Loucy (cell line): ENCODE measurements around the gene TGFBI.

Source experiments
- H2AFZ ChIP-seq: fragments of 200-600 bp; sonication (generic); 2 replicates; pipeline ENCODE4 v1.6.0; 2016; ENCODE audit warnings: antibody characterized with exemption, mild to moderate bottlenecking, low read length, moderate library complexity
- H3F3A ChIP-seq: fragments of 200-600 bp; 2 replicates; pipeline ENCODE4 v1.6.0; 2016; ENCODE audit warnings: antibody characterized with exemption, low read depth, mild to moderate bottlenecking
- H3K27me3 ChIP-seq: fragments of 200-600 bp; sonication (generic); 2 replicates; pipeline ENCODE4 v1.6.1; 2014; ENCODE audit warnings: low read length, mild to moderate bottlenecking; ENCODE audit not compliant: insufficient read depth, poor library complexity, severe bottlenecking
- H3K36me3 ChIP-seq: fragments of 200-600 bp; sonication (generic); 2 replicates; pipeline ENCODE4 v1.6.1; 2016; ENCODE audit warnings: low read length; ENCODE audit not compliant: insufficient read depth
- H3K4me1 ChIP-seq: fragments of 200-600 bp; sonication (generic); 2 replicates; pipeline ENCODE4 v1.5.1; 2014; ENCODE audit warnings: low read length, mild to moderate bottlenecking; ENCODE audit not compliant: insufficient read depth, poor library complexity, severe bottlenecking
- H3K4me2 ChIP-seq: fragments of 200-600 bp; sonication (generic); 2 replicates; pipeline ENCODE4 v1.6.0; 2014; ENCODE audit warnings: antibody characterized with exemption, low read length, low read depth, mild to moderate bottlenecking; ENCODE audit not compliant: poor library complexity, severe bottlenecking
- H3K4me3 ChIP-seq: fragments of 200-600 bp; sonication (generic); 2 replicates; pipeline ENCODE4 v1.5.1; 2014; ENCODE audit warnings: low read length, mild to moderate bottlenecking, mixed read lengths; ENCODE audit not compliant: poor library complexity, severe bottlenecking
- H3K79me2 ChIP-seq: fragments of 200-600 bp; sonication (generic); 2 replicates; pipeline ENCODE4 v1.6.1; 2014; ENCODE audit warnings: low read length; ENCODE audit not compliant: insufficient read depth
- H3K9ac ChIP-seq: fragments of 200-600 bp; sonication (generic); 2 replicates; pipeline ENCODE4 v1.6.0; 2014; ENCODE audit warnings: mild to moderate bottlenecking, low read depth, low read length, moderate library complexity; ENCODE audit not compliant: poor library complexity, severe bottlenecking
- H3K9me2 ChIP-seq: fragments of 200-600 bp; sonication (generic); replicated peaks from 2 replicates; pipeline ENCODE4 v1.6.1; 2016; ENCODE audit warnings: low read depth, low read length, mixed read lengths
- H3K9me3 ChIP-seq: fragments of 200-600 bp; sonication (generic); 2 replicates; pipeline ENCODE4 v1.6.1; 2014; ENCODE audit warnings: mild to moderate bottlenecking, antibody characterized with exemption, low read length, low read depth; ENCODE audit not compliant: insufficient read depth
- H4K20me1 ChIP-seq: fragments of 200-600 bp; sonication (generic); 2 replicates; pipeline ENCODE4 v1.6.0; 2014; ENCODE audit warnings: antibody characterized with exemption, low read length, mild to moderate bottlenecking; ENCODE audit not compliant: insufficient read depth, poor library complexity, severe bottlenecking
- EZH2phosphoT487 ChIP-seq: fragments of 200-600 bp; IDR thresholded peaks from 2 replicates; pipeline ENCODE4 v1.6.1; 2018; ENCODE audit warnings: antibody characterized with exemption, mild to moderate bottlenecking, moderate library complexity, borderline replicate concordance
- TF ChIP-seq, protein P1 (sequence below): fragments of 200-600 bp; sonication (generic); conservative IDR thresholded peaks from 2 replicates; pipeline ENCODE4 v1.5.1; 2014; ENCODE audit warnings: mild to moderate bottlenecking, antibody characterized with exemption, low read length

TGFBI gene

DNA sequence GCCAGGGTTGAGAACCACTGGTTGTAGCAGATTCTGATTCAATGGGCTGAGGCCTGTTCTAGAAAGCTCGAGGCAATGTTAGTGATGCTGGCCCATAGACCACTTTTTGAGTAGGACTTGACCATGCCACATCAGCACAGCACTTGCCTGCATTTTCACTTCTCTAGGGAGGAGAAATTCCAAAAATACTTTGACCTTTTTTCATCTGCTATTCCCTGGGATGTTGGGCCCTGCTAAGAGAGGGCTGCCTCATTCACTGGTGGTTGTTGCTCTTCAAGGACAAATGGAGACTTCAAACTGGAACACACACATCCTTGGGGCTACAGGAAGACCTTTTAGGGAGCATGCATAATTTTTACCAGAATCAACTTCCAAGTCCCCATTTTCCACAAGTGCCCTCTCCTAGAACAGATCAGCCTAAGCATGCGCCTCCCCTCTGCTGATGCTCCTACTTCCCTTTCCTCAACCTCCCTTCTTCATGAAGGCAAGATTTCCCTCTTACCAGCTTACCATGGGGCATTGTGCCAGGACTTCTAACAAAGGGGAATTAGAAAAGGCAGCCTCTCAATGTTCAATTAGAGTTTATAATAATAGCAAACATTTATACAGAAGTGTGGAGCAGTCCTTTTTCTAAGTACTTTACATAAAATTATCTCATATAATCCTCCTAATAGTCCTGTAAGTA is 12.7 kb upstream of the TGFBI start:
- Histone ChIP-seq H3K4me1 (peaks cover 10% of the 10 kb centered on the region), H3F3A (no peaks in the 10 kb centered on the region)
- TF ChIP-seq EZH2phosphoT487 = no peak
- TF ChIP-seq, protein P1, sequence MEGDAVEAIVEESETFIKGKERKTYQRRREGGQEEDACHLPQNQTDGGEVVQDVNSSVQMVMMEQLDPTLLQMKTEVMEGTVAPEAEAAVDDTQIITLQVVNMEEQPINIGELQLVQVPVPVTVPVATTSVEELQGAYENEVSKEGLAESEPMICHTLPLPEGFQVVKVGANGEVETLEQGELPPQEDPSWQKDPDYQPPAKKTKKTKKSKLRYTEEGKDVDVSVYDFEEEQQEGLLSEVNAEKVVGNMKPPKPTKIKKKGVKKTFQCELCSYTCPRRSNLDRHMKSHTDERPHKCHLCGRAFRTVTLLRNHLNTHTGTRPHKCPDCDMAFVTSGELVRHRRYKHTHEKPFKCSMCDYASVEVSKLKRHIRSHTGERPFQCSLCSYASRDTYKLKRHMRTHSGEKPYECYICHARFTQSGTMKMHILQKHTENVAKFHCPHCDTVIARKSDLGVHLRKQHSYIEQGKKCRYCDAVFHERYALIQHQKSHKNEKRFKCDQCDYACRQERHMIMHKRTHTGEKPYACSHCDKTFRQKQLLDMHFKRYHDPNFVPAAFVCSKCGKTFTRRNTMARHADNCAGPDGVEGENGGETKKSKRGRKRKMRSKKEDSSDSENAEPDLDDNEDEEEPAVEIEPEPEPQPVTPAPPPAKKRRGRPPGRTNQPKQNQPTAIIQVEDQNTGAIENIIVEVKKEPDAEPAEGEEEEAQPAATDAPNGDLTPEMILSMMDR = no peak

DNA sequence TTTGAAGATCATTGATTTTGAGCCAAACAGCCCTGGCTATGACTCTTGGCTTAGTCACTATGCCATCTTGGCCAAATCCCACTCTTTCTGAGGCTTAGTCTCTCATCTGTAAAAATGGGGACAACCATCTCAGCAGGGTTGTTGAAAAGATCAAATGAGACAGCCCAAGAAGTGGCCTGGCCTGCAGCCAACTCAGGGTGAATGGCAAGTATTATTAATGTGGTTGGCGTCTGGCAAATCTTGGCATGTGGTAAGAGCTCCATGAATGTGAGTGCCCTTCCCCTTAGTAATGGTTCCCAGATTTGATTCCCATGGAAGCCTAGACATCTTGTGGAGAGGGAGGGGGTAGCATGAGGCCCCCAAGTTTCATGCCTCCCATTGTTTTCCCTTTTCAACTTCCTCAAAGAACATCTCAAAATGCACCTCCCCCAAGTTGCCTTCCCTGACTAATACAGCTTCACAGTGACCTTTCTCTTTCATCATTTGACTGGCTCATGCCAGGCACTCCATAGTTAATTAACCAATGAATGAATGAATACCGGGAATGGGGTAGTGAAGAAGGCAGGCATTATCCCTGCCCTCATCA is 11.8 kb upstream of the TGFBI start:
- Histone ChIP-seq H2AFZ (no peak overlapping the region), H3F3A (no peaks in the 10 kb centered on the region), H3K9me2 (no peaks in the 10 kb centered on the region), H3K27me3 (no peaks in the 10 kb centered on the region), H4K20me1 (no peaks in the 10 kb centered on the region), H3K4me2 (no peak overlapping the region), H3K4me1 (peaks cover 8% of the 10 kb centered on the region), H3K79me2 (no peaks in the 10 kb centered on the region), H3K4me3 (no peak overlapping the region), H3K36me3 (no peaks in the 10 kb centered on the region), H3K9ac (no peak overlapping the region), H3K9me3 (no peaks in the 10 kb centered on the region)
- TF ChIP-seq EZH2phosphoT487 = no peak
- TF ChIP-seq, protein P1 = no peak

More for the DNA sequence above, 12.7 kb upstream of the TGFBI start:
- H3K4me3 ChIP-seq = no peak overlapping the region
- no peaks in the 10 kb centered on the region for H4K20me1 ChIP-seq
- no peaks in the 10 kb centered on the region for H3K27me3 ChIP-seq
- no peak overlapping the region for H3K4me2 ChIP-seq
- H3K9me2 ChIP-seq = no peaks in the 10 kb centered on the region
- no peaks in the 10 kb centered on the region for H3K36me3 ChIP-seq
- no peaks in the 10 kb centered on the region for H3K9me3 ChIP-seq
- no peak overlapping the region for H2AFZ ChIP-seq
- no peaks in the 10 kb centered on the region for H3K79me2 ChIP-seq
- H3K9ac ChIP-seq = no peak overlapping the region

DNA sequence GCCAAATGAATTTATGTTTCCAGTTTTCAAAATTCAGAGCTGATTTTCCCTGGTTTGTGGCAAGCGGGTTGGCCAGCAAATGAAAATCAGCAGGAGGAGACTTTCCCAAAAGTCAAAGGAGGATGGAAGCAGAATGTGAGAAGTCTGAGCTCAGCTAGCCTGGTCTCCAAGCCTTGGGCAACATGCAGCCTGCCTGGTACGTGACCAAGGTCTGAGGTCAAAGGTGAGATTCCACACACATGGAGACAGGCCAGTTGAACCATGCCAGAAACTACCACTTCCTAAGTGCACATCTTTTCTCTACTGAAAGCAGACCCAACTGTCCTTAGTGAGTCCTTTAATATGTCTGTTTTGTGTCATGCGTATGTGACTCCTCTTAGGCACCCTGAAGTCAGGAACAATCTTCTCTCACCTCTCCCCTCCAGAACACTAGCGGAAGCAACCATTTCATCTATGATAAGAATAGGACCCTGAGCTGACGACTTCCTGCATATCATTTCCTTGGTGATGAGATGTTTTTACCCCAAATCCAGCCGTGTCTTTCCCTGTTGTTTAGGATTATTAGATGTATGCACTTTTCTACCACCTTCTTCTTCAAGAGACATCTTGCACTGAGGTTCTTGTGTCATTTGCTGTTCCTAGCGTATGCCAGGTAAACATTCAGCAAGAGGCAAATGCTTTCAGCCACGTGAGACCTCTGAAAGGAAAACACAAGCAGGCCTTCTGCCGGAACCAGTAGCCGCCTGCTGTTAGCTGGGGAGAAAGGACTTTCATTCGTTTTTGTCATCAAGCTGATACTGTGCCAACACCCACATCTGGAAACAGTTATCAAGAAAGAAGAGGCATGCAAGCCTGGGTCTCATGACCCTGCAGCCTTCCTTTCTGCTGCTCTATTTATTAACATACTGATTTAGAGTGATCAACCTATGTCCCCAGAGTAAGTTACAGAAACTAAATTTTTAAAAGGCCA is 9.7 kb upstream of the TGFBI start:
- Histone ChIP-seq H4K20me1 (no peaks in the 10 kb centered on the region), H3K4me2 (no peak overlapping the region), H3K36me3 (no peaks in the 10 kb centered on the region), H3F3A (no peaks in the 10 kb centered on the region), H2AFZ (no peak overlapping the region), H3K79me2 (no peaks in the 10 kb centered on the region), H3K9me3 (no peaks in the 10 kb centered on the region), H3K4me3 (no peak overlapping the region), H3K9me2 (no peaks in the 10 kb centered on the region), H3K4me1 (peaks cover 2% of the 10 kb centered on the region), H3K9ac (no peak overlapping the region), H3K27me3 (peaks cover 10% of the 10 kb centered on the region)
- TF ChIP-seq, protein P1 = no peak
- TF ChIP-seq EZH2phosphoT487 = no peak
